Measurements from ENCODE around the gene NBR1. TPM values are rescaled to one million over a fixed set of nuclear protein-coding genes. Genes with fewer than 3 reads are reported as not detected.
"Not testable (repeated sequence)": the region's sequence is repeated elsewhere in the genome, so short reads cannot be mapped to it uniquely, and the experiment has no call there.

The NBR1 gene
- total RNA-seq, 2 experiments from 2014 or later: 52.8 to 55.6 TPM

DNA sequence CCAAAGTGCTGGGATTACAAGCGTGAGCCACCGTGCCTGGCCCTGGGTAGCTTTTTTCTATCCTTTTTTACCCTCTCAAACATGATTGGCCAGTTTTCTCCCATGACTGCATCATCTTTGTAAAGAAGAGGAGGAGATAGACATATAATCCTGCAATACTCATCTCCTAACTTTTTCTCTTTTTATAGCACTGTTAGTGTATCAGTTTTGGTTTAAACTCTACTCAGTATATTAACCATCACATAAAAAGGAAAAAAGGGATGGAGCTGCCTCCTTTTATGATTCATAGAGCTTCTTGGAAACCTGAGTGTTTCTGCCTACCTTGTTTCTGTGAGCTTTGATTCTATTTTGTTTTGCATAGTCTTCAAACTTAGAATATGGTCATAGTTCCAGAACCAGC lies 28.6 kb downstream of the NBR1 start:
- H3K27me3 Mint-ChIP-seq: no peaks in the 10 kb centered on the region
- H3K9me3 Mint-ChIP-seq (ENCODE audit: low read depth): no peaks in the 10 kb centered on the region
- H3K4me1 Mint-ChIP-seq: peaks cover 8% of the 10 kb centered on the region
- peaks cover 52% of the 10 kb centered on the region for H3K36me3 Mint-ChIP-seq (ENCODE audit: low read depth)
- POLR2A ChIA-PET: interaction anchor here (0.6 to 2.3 kb wide), 11 partner anchors 12 to 201 kb away, joined by 3 to 11 read pairs (median 5); partner anchors contain the start of genes RPL27 and TMEM106A
- CTCF ChIA-PET: interaction anchor here (0.6 to 1.7 kb wide), 8 partner anchors 9 to 591 kb away, joined by 3 to 6 read pairs (median 4); partner anchors contain the start of genes NBR1 and RETREG3
- peak overlapping the region; percentile 83 for H3K27ac Mint-ChIP-seq
- H3K4me3 Mint-ChIP-seq: no peak overlapping the region
- ATAC-seq (peak; percentile 90), DNase-seq (no peak)
- intact Hi-C loops (cut with DNase I, micrococcal nuclease): no loop called here

DNA sequence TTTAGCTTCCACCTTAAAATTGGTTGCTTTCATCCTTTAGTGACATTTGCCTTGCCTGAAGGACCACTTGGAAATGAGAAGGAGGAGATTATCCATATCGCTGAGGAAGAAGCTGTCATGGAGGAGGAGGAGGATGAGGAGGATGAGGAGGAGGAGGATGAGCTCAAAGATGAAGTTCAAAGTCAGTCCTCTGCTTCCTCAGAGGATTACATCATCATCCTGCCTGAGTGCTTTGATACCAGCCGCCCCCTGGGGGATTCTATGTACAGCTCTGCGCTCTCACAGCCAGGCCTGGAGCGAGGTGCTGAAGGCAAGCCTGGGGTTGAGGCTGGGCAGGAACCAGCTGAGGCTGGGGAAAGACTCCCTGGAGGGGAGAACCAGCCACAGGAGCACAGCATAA lies 29.1 kb downstream of the NBR1 start:
- DNase-seq: peak; percentile 30
- H3K4me3 Mint-ChIP-seq: no peak overlapping the region
- ChIA-PET POLR2A (interaction anchor here (0.5 to 2.3 kb wide), 12 partner anchors 11 to 201 kb away, joined by 3 to 11 read pairs (median 5); partner anchors contain the start of genes RPL27 and TMEM106A), CTCF (interaction anchor here (0.6 to 1.7 kb wide), 7 partner anchors 9 to 591 kb away, joined by 3 to 6 read pairs (median 3); partner anchors contain the start of genes NBR1 and RETREG3)
- H3K27me3 Mint-ChIP-seq: no peaks in the 10 kb centered on the region
- H3K9me3 Mint-ChIP-seq (ENCODE audit: low read depth): no peaks in the 10 kb centered on the region
- H3K4me1 Mint-ChIP-seq: peaks cover 8% of the 10 kb centered on the region
- peak; percentile 61 for ATAC-seq
- peak overlapping the region; percentile 37 for H3K27ac Mint-ChIP-seq
- intact Hi-C loops (cut with DNase I, micrococcal nuclease): no loop called here
- peaks cover 50% of the 10 kb centered on the region for H3K36me3 Mint-ChIP-seq (ENCODE audit: low read depth)

DNA sequence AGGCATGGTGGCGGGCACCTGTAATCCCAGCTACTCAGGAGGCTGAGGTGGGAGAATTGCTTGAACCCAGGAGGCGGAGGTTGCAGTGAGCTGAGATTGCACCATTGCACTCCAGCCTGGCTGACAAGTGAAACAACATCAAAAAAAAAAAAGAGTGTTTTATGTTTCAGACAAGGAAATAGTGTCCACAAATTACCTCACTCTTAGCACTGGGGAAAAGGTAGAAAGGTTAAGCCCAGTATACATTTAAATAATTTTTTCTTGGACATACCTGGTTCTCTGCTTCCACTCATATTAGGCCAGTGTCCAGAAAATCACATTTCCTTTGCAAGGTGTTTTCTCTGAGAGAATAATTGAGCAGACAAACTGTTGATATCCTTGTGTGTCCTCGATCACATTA lies 32.0 kb downstream of the NBR1 start:
- H3K27me3 Mint-ChIP-seq; ATAC-seq; POLR2A ChIA-PET; DNase-seq; H3K4me3 Mint-ChIP-seq; H3K27ac Mint-ChIP-seq; H3K9me3 Mint-ChIP-seq (ENCODE audit: low read depth); CTCF ChIA-PET; H3K4me1 Mint-ChIP-seq; intact Hi-C loops (cut with DNase I, micrococcal nuclease): not testable (repeated sequence)
- H3K36me3 Mint-ChIP-seq (ENCODE audit: low read depth): peaks cover 47% of the 10 kb centered on the region

DNA sequence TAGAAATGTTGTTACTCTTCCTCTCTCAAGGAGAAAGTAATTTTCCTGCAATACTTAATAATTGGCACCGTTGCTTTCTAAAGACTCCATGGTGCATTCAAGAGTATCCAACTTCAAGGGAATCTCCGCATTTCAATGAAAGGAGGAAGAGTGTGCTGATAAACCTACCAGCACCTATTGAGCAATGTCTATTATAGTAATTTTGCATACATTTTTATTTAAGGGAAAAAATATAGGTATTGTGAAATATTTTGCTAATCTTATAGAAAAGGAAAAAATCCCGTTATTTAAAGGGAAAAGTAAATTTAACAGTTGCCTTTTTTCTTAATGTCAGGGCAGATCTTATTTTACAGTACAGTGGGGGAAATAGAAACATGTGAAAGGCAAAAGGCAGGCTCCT lies 39.6 kb downstream of the NBR1 start:
- DNase-seq (no peak), ATAC-seq (no peak)
- Mint-ChIP-seq H3K9me3 (ENCODE audit: low read depth) (no peaks in the 10 kb centered on the region), H3K4me3 (peak overlapping the region; percentile 83), H3K27ac (peak overlapping the region; percentile 92), H3K36me3 (ENCODE audit: low read depth) (peaks cover 25% of the 10 kb centered on the region), H3K4me1 (peaks cover 25% of the 10 kb centered on the region), H3K27me3 (no peaks in the 10 kb centered on the region)
- CTCF ChIA-PET: no interaction called here
- POLR2A ChIA-PET: no interaction called here
- intact Hi-C loops (cut with DNase I, micrococcal nuclease): loop anchor here in 1 of 2 experiments (2.0 to 5.0 kb wide), 3 partner anchors 14 to 388 kb away; partner anchors contain the start of gene BECN1

DNA sequence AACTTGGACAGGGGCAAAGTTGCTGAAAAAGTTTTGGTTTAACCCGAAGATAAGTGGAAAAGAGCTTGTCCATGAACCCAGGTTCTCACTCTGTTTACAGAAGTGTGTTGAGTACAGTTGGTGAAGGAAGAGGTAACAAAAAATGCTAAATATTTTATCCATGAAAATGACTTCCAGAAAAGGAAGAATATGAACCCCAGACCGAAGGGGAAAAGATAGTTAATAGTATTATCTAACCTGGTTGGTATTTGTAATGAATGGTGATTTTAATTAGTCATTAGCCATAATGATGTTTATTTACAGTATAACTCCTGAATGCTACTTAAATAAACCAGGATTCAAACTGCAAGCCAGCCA lies 40.1 kb downstream of the NBR1 start:
- H3K27ac Mint-ChIP-seq: peak overlapping the region; percentile 92
- no peaks in the 10 kb centered on the region for H3K9me3 Mint-ChIP-seq (ENCODE audit: low read depth)
- CTCF ChIA-PET: interaction anchor here (0.6 to 1.1 kb wide), 5 partner anchors 39 to 1263 kb away, joined by 3 to 5 read pairs (median 3); partner anchors contain the start of gene DHX8
- H3K27me3 Mint-ChIP-seq: no peaks in the 10 kb centered on the region
- intact Hi-C loops (cut with DNase I, micrococcal nuclease): loop anchor here (1.0 to 5.0 kb wide), 10 partner anchors 14 to 389 kb away; partner anchors contain the start of genes AARSD1 (in 1 of the 2), BECN1 (in 1 of the 2), BRCA1 (in 1 of the 2) and PTGES3L (in 1 of the 2)
- H3K4me1 Mint-ChIP-seq: peaks cover 25% of the 10 kb centered on the region
- H3K36me3 Mint-ChIP-seq (ENCODE audit: low read depth): peaks cover 28% of the 10 kb centered on the region
- peak overlapping the region; percentile 83 for H3K4me3 Mint-ChIP-seq
- ATAC-seq: no peak
- POLR2A ChIA-PET: interaction anchor here (0.9 to 1.2 kb wide), 4 partner anchors 11 to 213 kb away, joined by 3 to 18 read pairs (median 5); partner anchors contain the start of gene RPL27
- DNase-seq: no peak

DNA sequence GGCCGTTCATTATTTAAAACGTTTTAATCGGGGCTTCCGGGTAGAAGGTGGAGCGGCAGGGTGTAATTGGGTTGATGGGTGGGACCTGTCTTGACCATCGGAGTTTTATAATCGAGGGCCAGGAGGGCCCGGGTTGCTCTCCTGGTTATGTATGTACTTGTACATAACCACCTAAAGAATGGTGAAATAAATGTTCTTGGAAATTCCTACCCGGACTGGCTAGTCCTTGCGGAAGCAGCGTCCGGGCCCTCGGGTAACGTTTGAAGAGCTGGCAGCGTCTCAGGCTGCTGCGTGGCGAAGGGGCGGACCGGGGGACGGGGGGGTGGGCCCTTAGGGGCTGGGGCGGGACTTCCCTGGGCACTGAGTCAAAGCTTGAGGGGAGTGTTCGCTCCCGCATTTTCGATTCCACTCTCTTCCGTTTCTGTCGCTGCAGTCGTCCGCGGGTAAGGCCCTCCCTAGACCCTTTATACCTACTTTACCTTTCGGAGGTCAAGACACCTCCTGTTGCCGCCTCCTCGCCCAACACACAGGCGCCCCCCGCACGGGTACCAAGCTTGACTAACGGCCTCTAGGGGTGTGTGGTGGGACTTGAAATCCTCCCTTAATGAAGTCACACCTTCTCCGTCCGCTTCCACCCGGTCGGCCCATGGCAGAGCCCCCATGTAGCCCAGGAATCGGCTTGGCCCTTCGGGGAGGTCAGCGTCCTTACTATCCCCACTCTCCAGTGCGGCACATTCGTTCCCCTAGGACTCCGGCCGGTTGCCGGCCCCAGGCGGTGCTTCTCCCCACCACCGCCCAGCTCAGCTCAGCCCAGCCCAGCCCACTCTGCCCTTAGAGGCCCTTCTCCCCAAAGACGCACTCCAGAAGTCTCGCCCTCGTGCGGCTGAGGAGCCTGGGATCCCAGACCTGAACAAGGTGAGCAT lies 40.7 kb downstream of the NBR1 start, which contains the start of gene TMEM106A:
Gene TMEM106A, plus strand, starts transcription at position 396 of the 923 bp plus-strand sequence. CDS start 1,167 bp downstream, outside the sequence.
- H3K4me3 Mint-ChIP-seq: peak within 1 kb of the TSS; percentile 83
- peak; percentile 92 for ATAC-seq
- H3K9me3 Mint-ChIP-seq (ENCODE audit: low read depth): no peaks in the 10 kb centered on the region
- peak within 1 kb of the TSS; percentile 92 for H3K27ac Mint-ChIP-seq
- ChIA-PET CTCF (interaction anchor here (0.6 to 1.1 kb wide), 5 partner anchors 40 to 1263 kb away, joined by 3 to 5 read pairs (median 3); partner anchors contain the start of gene DHX8), POLR2A (interaction anchor here (0.9 to 1.2 kb wide), 5 partner anchors 12 to 214 kb away, joined by 3 to 18 read pairs (median 3); partner anchors contain the start of gene RPL27)
- H3K4me1 Mint-ChIP-seq: peaks cover 25% of the 10 kb centered on the region
- peak; percentile 88 for DNase-seq
- peaks cover 29% of the 10 kb centered on the region for H3K36me3 Mint-ChIP-seq (ENCODE audit: low read depth)
- intact Hi-C loops (cut with DNase I, micrococcal nuclease): loop anchor here (1.0 to 5.0 kb wide), 10 partner anchors 15 to 389 kb away; partner anchors contain the start of genes AARSD1 (in 1 of the 2), BECN1 (in 1 of the 2), BRCA1 (in 1 of the 2) and PTGES3L (in 1 of the 2)
- no peaks in the 10 kb centered on the region for H3K27me3 Mint-ChIP-seq

DNA sequence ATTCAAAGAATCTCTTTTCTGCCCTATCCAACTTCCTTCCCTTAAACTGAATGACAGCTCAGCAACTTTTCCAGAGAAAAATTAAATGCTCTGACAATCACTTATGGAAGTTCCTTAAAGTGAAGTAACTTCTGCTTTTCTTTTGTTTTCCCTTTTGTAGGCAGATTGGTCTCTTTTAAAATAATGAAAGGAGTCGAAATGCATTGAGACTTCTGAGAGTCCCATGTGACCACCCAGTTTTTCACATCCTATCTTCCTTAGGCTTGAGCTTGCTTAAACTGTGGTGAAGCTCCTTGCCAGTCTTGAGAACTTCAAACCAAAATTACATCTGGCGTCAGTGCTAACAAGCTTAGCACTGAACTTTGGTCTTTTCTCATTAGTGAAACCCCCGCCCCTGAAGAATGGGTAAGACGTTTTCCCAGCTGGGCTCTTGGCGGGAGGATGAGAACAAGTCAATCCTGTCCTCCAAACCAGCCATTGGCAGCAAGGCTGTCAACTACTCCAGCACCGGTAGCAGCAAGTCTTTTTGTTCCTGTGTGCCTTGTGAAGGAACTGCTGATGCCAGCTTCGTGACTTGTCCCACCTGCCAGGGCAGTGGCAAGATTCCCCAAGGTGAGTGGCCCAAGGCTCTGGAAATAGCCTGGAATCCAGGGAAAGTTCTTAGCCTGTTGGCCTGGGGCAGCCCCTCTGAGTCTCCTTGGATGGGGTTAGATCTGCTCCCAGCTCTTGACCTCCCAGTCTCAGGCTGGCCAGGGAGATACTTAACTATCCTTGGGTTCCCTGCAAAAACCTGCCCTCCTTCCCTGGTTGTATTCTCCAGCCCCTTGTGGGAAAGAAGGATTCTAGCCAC lies 41.9 kb downstream of the NBR1 start:
- POLR2A ChIA-PET: interaction anchor here (0.6 to 2.4 kb wide), 6 partner anchors 13 to 903 kb away, joined by 3 to 23 read pairs (median 3); no protein-coding TSS in a partner anchor
- peaks cover 32% of the 10 kb centered on the region for H3K36me3 Mint-ChIP-seq (ENCODE audit: low read depth)
- no peak for ATAC-seq
- no peaks in the 10 kb centered on the region for H3K27me3 Mint-ChIP-seq
- peak overlapping the region; percentile 92 for H3K27ac Mint-ChIP-seq
- peaks cover 36% of the 10 kb centered on the region for H3K4me1 Mint-ChIP-seq
- H3K4me3 Mint-ChIP-seq: peak overlapping the region; percentile 83
- intact Hi-C loops (cut with DNase I, micrococcal nuclease): loop anchor here in 1 of 2 experiments (5.0 kb wide), 2 partner anchors 174 to 391 kb away; partner anchors contain the start of gene BECN1
- no peaks in the 10 kb centered on the region for H3K9me3 Mint-ChIP-seq (ENCODE audit: low read depth)
- DNase-seq: no peak
- CTCF ChIA-PET: interaction anchor here (0.6 to 1.5 kb wide), 6 partner anchors 36 to 149 kb away, joined by 3 to 5 read pairs (median 4); no protein-coding TSS in a partner anchor

DNA sequence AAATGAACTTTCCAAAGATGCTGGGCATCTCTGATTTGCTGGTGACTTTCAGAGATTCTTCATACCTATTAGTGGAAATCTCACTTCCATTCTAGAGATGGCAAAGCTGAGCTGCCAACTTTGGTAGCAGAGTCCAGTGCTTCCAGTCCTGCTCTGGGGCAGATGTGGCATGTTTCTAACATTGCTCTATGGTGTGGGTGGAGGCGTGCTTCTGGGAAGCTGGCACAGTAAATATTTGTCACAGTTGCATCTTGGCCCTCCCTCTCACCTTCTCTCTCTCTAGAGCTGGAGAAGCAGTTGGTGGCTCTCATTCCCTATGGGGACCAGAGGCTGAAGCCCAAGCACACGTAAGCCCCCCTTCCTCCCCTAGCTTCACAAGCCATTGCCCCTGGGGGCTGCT lies 42.5 kb downstream of the NBR1 start:
- Mint-ChIP-seq H3K4me3 (peak overlapping the region; percentile 83), H3K27me3 (no peaks in the 10 kb centered on the region), H3K27ac (peak overlapping the region; percentile 92), H3K4me1 (peaks cover 40% of the 10 kb centered on the region), H3K36me3 (ENCODE audit: low read depth) (peaks cover 29% of the 10 kb centered on the region), H3K9me3 (ENCODE audit: low read depth) (no peaks in the 10 kb centered on the region)
- DNase-seq: no peak
- ATAC-seq: no peak
- ChIA-PET CTCF (interaction anchor here (0.6 to 1.5 kb wide), 7 partner anchors 24 to 189 kb away, joined by 3 to 5 read pairs (median 3); no protein-coding TSS in a partner anchor), POLR2A (interaction anchor here (0.9 to 2.4 kb wide), 2 partner anchors 14 to 103 kb away, joined by 5 to 23 read pairs; no protein-coding TSS in a partner anchor)
- intact Hi-C loops (cut with DNase I, micrococcal nuclease): loop anchor here in 1 of 2 experiments (5.0 kb wide), 2 partner anchors 174 to 391 kb away; partner anchors contain the start of gene BECN1

DNA sequence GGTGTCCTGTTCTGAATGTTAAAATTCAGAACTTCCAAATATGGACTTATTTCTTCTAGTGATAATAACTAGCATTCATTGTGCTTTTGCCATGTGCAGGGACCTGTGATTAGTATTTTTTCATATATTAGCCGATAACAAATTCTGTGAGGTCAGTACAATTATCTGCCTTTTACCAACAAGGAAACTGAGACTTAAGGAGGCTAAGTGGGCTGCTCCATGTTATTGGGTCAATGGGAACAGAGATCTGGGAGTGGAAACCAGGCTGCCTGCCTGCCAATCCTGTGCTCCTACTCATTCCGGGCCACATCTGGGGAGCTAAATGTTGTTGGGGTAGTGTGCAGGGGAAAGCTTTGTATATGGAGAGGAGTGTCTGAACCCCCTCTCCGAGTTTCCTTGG lies 44.3 kb downstream of the NBR1 start:
- DNase-seq: no peak
- ChIA-PET CTCF (interaction anchor here (0.6 kb wide), 1 partner anchor 206 kb away, joined by 3 read pairs; no protein-coding TSS in a partner anchor), POLR2A (interaction anchor here (2.9 kb wide), 1 partner anchor 101 kb away, joined by 30 read pairs; no protein-coding TSS in a partner anchor)
- Mint-ChIP-seq H3K4me1 (peaks cover 41% of the 10 kb centered on the region), H3K27ac (no peak overlapping the region), H3K36me3 (ENCODE audit: low read depth) (peaks cover 25% of the 10 kb centered on the region), H3K4me3 (no peak overlapping the region), H3K9me3 (ENCODE audit: low read depth) (no peaks in the 10 kb centered on the region), H3K27me3 (no peaks in the 10 kb centered on the region)
- ATAC-seq: no peak
- intact Hi-C loops (cut with DNase I, micrococcal nuclease): no loop called here

DNA sequence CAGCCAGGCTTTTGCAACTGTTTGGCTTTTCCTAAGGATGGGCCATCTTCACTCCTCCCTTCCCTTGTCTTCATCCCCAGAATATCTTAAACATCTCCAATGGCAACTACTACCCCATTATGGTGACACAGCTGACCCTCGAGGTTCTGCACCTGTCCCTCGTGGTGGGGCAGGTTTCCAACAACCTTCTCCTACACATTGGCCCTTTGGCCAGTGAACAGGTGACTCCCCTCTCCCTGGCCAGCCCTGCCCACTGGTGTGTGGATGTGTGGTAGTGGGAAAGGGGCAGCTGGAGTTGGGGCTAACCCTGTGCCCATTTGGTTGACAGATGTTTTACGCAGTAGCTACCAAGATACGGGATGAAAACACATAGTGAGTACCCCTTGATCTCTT lies 45.4 kb downstream of the NBR1 start:
- ChIA-PET CTCF (interaction anchor here (1.0 kb wide), 1 partner anchor 18 kb away, joined by 4 read pairs; no protein-coding TSS in a partner anchor), POLR2A (interaction anchor here (0.6 to 2.9 kb wide), 3 partner anchors 100 to 744 kb away, joined by 3 to 30 read pairs (median 3); no protein-coding TSS in a partner anchor)
- no peak for DNase-seq
- ATAC-seq: no peak
- no peak overlapping the region for H3K4me3 Mint-ChIP-seq
- H3K27me3 Mint-ChIP-seq: no peaks in the 10 kb centered on the region
- intact Hi-C loops (cut with DNase I, micrococcal nuclease): no loop called here
- H3K27ac Mint-ChIP-seq: no peak overlapping the region
- peaks cover 23% of the 10 kb centered on the region for H3K36me3 Mint-ChIP-seq (ENCODE audit: low read depth)
- no peaks in the 10 kb centered on the region for H3K9me3 Mint-ChIP-seq (ENCODE audit: low read depth)
- H3K4me1 Mint-ChIP-seq: peaks cover 39% of the 10 kb centered on the region
